Heart left ventricle (tissue), 13 donors: ENCODE measurements around the gene DAB2IP.
"Not testable (repeated sequence)": the region's sequence is repeated elsewhere in the genome, so short reads cannot be mapped to it uniquely, and the experiment has no call there.

Source experiments
- POLR2A ChIP-seq, 2 donors: fragments of 450-650 bp; IDR thresholded peaks; one replicate each; pipeline ENCODE4 v1.6.1; 2017; ENCODE audit warnings: antibody characterized with exemption in 2 of 2, mild to moderate bottlenecking in 2 of 2, moderate library complexity in 2 of 2
- TF ChIP-seq, protein P1 (sequence below), 12 donors: fragments of 200-600 bp; sonication (generic) in 4 of 12; IDR thresholded peaks; one replicate each; pipeline versions ENCODE4 v1.5.0 to v1.8.0; 2018 to 2022; ENCODE audit warnings: antibody characterized with exemption in 12 of 12, mild to moderate bottlenecking in 5 of 12
- donor health status: ischemic (EF 13 %, LVEDD 7.1; RV severe dilation, severe dysfunction).
- donor health status: DM: no; HTN: yes; CAD: no.
- donor health status: DM: no; HTN: no; CAD: no.
- donor health status: ischemic (EF 25% LVEDD 6.9; RV normal size, moderate dysfunction).
- donor health status: ischemic (EF 25% LVEDD 5.7; RV mildly dilated, moderate dysfunction).
- donor health status: ischemic (EF 35%, LVEDD 5.7; RV mildly dilated, moderate dysfunction).
- donor health status: nonischemic (EF 11% LVEDD 7.7; RV severe dilation, severe dysfunction).
- donor health status: DM: yes; HTN: yes; CAD: no.
- donor health status: PGD.
- donor health status: ischemic (EF 29% LVEDD 5.4; RV normal size, mild dysfunction).
- donor health status: nonischemic (EF 23%, LVEDD 6.1; RV moderate dilation, normal function).

GRCh38 chr9:121794334-121794733 lies 142.9 kb downstream of the DAB2IP start:
- TF ChIP-seq, protein P1, sequence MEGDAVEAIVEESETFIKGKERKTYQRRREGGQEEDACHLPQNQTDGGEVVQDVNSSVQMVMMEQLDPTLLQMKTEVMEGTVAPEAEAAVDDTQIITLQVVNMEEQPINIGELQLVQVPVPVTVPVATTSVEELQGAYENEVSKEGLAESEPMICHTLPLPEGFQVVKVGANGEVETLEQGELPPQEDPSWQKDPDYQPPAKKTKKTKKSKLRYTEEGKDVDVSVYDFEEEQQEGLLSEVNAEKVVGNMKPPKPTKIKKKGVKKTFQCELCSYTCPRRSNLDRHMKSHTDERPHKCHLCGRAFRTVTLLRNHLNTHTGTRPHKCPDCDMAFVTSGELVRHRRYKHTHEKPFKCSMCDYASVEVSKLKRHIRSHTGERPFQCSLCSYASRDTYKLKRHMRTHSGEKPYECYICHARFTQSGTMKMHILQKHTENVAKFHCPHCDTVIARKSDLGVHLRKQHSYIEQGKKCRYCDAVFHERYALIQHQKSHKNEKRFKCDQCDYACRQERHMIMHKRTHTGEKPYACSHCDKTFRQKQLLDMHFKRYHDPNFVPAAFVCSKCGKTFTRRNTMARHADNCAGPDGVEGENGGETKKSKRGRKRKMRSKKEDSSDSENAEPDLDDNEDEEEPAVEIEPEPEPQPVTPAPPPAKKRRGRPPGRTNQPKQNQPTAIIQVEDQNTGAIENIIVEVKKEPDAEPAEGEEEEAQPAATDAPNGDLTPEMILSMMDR (IDR thresholded peaks at IDR 0.05) = not testable (repeated sequence)
- TF ChIP-seq POLR2A (IDR thresholded peaks at IDR 0.05) = not testable (repeated sequence)
